HepG2 (cell line): ENCODE data around the gene PAK6. TPM values are rescaled to one million over a fixed set of nuclear protein-coding genes. Genes with fewer than 3 reads are reported as not detected.

Experiments used
- DR1 ChIP-seq: sonication (generic); formaldehyde crosslinking; IDR thresholded peaks from 2 replicates; pipeline ENCODE4 v1.8.0; 2021; ENCODE audit warnings: mild to moderate bottlenecking, missing genetic modification reagents, inconsistent platforms
- JARID2 ChIP-seq: sonication (generic); formaldehyde crosslinking; IDR thresholded peaks from 2 replicates; pipeline ENCODE4 v1.8.1; 2023; ENCODE audit warnings: missing genetic modification reagents, inconsistent platforms; ENCODE audit not compliant: insufficient replicate concordance
- PTBP1 ChIP-seq: fragments of 200-400 bp; formaldehyde crosslinking; IDR thresholded peaks from 2 replicates; pipeline ENCODE4 v1.6.1; 2018; ENCODE audit warnings: low read length, low read depth; ENCODE audit not compliant: poor library complexity, severe bottlenecking
- TBX2 ChIP-seq: sonication (generic); formaldehyde crosslinking; IDR thresholded peaks from 2 replicates; pipeline ENCODE4 v1.5.0; 2020; ENCODE audit warnings: missing genetic modification reagents, mild to moderate bottlenecking, borderline replicate concordance
- ZBTB10 ChIP-seq: sonication (generic); formaldehyde crosslinking; IDR thresholded peaks from 2 replicates; pipeline ENCODE4 v1.4.0; 2020; ENCODE audit warnings: missing genetic modification reagents, borderline replicate concordance
- ZNF12 ChIP-seq: sonication (generic); formaldehyde crosslinking; IDR thresholded peaks from 2 replicates; pipeline ENCODE4 v1.5.0; 2020; ENCODE audit warnings: missing genetic modification reagents
- ZNF253 ChIP-seq: sonication (generic); formaldehyde crosslinking; IDR thresholded peaks from 2 replicates; pipeline ENCODE4 v1.8.0; 2022; ENCODE audit warnings: mild to moderate bottlenecking, missing genetic modification reagents, borderline replicate concordance
- ZNF354B ChIP-seq: sonication (generic); formaldehyde crosslinking; IDR thresholded peaks from 2 replicates; pipeline ENCODE4 v1.8.0; 2022; ENCODE audit warnings: mild to moderate bottlenecking, missing genetic modification reagents
- polyA plus RNA-seq, 8 experiments: library from polyadenylated mRNA; depleted of rRNA in 3 of 8; stranded (reverse) in 7 of 8; unstranded in 1 of 8; fragments of >200 nt; fragmentation: Illumina TruSeq in 4 of 8; extraction: Trizol in 4 of 8; gene quantifications; 2 replicates each; pipeline versions ENCODE4 v1.2.1 to v1.2.3, GENCODE V29; 2011 to 2016; ENCODE audit warnings: low read depth in 4 of 8, missing spikeins in 1 of 8, mixed read lengths in 1 of 8; ENCODE audit not compliant: insufficient read depth in 1 of 8
- total RNA-seq, 5 experiments: library from RNA; depleted of rRNA; stranded (reverse); fragments of >200 nt; fragmentation: Illumina TruSeq; extraction: Trizol; gene quantifications; 2 replicates each; pipeline ENCODE4 v1.2.3, GENCODE V29; 2016; ENCODE audit warnings: low read depth in 1 of 5
- TF ChIP-seq, protein P1 (sequence below): sonication (generic); formaldehyde crosslinking; IDR thresholded peaks from 2 replicates; pipeline ENCODE4 v1.4.0; 2020; ENCODE audit warnings: missing genetic modification reagents
- TF ChIP-seq, protein P2 (sequence below): sonication (generic); formaldehyde crosslinking; IDR thresholded peaks from 2 replicates; pipeline ENCODE4 v1.4.0; 2020; ENCODE audit warnings: missing genetic modification reagents, mild to moderate bottlenecking, borderline replicate concordance
- TF ChIP-seq, protein P3 (sequence below): sonication (generic); formaldehyde crosslinking; IDR thresholded peaks from 2 replicates; pipeline ENCODE4 v1.5.0; 2020; ENCODE audit warnings: missing genetic modification reagents
- TF ChIP-seq, protein P4 (sequence below): IDR thresholded peaks from 2 replicates; pipeline ENCODE4 v1.4.0; 2020; ENCODE audit warnings: mild to moderate bottlenecking, missing genetic modification reagents
- TF ChIP-seq, protein P5 (sequence below): sonication (generic); formaldehyde crosslinking; IDR thresholded peaks from 2 replicates; pipeline ENCODE4 v1.8.0; 2022; ENCODE audit warnings: missing genetic modification reagents, mild to moderate bottlenecking, borderline replicate concordance

The PAK6 gene
- total and polyA plus RNA-seq, 2 of the 13 experiments (the other 11 are each of a cell fraction or from before 2014, with no cell fraction given): 0.07 TPM; not detected in 1

- TF ChIP-seq ZNF253 (CRISPR knock-in tag) (no peak), TBX2 (CRISPR knock-in tag) (0 out of 2 replicates have a peak, but pooled peaks have one; percentile 15), PTBP1 (no peak), JARID2 (CRISPR knock-in tag) (no peak), DR1 (CRISPR knock-in tag) (no peak), ZBTB10 (CRISPR knock-in tag) (no peak), ZNF12 (no peak), ZNF354B (CRISPR knock-in tag) (no peak)
- TF ChIP-seq, protein P1, sequence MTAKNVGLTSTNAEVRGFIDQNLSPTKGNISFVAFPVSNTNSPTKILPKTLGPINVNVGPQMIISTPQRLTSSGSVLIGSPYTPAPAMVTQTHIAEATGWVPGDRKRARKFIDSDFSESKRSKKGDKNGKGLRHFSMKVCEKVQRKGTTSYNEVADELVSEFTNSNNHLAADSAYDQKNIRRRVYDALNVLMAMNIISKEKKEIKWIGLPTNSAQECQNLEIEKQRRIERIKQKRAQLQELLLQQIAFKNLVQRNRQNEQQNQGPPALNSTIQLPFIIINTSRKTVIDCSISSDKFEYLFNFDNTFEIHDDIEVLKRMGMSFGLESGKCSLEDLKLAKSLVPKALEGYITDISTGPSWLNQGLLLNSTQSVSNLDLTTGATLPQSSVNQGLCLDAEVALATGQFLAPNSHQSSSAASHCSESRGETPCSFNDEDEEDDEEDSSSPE: 0 out of 2 replicates have a peak, but pooled peaks have one; percentile 28
- TF ChIP-seq, protein P2, sequence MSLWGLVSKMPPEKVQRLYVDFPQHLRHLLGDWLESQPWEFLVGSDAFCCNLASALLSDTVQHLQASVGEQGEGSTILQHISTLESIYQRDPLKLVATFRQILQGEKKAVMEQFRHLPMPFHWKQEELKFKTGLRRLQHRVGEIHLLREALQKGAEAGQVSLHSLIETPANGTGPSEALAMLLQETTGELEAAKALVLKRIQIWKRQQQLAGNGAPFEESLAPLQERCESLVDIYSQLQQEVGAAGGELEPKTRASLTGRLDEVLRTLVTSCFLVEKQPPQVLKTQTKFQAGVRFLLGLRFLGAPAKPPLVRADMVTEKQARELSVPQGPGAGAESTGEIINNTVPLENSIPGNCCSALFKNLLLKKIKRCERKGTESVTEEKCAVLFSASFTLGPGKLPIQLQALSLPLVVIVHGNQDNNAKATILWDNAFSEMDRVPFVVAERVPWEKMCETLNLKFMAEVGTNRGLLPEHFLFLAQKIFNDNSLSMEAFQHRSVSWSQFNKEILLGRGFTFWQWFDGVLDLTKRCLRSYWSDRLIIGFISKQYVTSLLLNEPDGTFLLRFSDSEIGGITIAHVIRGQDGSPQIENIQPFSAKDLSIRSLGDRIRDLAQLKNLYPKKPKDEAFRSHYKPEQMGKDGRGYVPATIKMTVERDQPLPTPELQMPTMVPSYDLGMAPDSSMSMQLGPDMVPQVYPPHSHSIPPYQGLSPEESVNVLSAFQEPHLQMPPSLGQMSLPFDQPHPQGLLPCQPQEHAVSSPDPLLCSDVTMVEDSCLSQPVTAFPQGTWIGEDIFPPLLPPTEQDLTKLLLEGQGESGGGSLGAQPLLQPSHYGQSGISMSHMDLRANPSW (CRISPR knock-in tag): no peak
- TF ChIP-seq, protein P3, sequence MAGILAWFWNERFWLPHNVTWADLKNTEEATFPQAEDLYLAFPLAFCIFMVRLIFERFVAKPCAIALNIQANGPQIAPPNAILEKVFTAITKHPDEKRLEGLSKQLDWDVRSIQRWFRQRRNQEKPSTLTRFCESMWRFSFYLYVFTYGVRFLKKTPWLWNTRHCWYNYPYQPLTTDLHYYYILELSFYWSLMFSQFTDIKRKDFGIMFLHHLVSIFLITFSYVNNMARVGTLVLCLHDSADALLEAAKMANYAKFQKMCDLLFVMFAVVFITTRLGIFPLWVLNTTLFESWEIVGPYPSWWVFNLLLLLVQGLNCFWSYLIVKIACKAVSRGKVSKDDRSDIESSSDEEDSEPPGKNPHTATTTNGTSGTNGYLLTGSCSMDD (CRISPR knock-in tag): no peak
- TF ChIP-seq, protein P4, sequence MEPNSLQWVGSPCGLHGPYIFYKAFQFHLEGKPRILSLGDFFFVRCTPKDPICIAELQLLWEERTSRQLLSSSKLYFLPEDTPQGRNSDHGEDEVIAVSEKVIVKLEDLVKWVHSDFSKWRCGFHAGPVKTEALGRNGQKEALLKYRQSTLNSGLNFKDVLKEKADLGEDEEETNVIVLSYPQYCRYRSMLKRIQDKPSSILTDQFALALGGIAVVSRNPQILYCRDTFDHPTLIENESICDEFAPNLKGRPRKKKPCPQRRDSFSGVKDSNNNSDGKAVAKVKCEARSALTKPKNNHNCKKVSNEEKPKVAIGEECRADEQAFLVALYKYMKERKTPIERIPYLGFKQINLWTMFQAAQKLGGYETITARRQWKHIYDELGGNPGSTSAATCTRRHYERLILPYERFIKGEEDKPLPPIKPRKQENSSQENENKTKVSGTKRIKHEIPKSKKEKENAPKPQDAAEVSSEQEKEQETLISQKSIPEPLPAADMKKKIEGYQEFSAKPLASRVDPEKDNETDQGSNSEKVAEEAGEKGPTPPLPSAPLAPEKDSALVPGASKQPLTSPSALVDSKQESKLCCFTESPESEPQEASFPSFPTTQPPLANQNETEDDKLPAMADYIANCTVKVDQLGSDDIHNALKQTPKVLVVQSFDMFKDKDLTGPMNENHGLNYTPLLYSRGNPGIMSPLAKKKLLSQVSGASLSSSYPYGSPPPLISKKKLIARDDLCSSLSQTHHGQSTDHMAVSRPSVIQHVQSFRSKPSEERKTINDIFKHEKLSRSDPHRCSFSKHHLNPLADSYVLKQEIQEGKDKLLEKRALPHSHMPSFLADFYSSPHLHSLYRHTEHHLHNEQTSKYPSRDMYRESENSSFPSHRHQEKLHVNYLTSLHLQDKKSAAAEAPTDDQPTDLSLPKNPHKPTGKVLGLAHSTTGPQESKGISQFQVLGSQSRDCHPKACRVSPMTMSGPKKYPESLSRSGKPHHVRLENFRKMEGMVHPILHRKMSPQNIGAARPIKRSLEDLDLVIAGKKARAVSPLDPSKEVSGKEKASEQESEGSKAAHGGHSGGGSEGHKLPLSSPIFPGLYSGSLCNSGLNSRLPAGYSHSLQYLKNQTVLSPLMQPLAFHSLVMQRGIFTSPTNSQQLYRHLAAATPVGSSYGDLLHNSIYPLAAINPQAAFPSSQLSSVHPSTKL (CRISPR knock-in tag): peak; percentile 29; the same call in 1 of the 2 replicates
- TF ChIP-seq, protein P5, sequence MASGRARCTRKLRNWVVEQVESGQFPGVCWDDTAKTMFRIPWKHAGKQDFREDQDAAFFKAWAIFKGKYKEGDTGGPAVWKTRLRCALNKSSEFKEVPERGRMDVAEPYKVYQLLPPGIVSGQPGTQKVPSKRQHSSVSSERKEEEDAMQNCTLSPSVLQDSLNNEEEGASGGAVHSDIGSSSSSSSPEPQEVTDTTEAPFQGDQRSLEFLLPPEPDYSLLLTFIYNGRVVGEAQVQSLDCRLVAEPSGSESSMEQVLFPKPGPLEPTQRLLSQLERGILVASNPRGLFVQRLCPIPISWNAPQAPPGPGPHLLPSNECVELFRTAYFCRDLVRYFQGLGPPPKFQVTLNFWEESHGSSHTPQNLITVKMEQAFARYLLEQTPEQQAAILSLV (CRISPR knock-in tag): 0 out of 2 replicates have a peak, but pooled peaks have one; percentile 31
Measured at GRCh38 chr15:40279437-40280141, 40.7 kb downstream of the PAK6 start (continued).
